A549 (cell line): ENCODE data around the gene PACS1.

Source experiments
- CBX2 ChIP-seq: fragments of 200-600 bp; sonication (generic); IDR thresholded peaks from 2 replicates; pipeline ENCODE4 v1.6.1; 2016; ENCODE audit warnings: low read depth, mild to moderate bottlenecking, borderline replicate concordance
- HDAC2 ChIP-seq: fragments of 200-600 bp; sonication (generic); IDR thresholded peaks from 2 replicates; pipeline ENCODE4 v1.6.1; 2016
- HOXA7 ChIP-seq: fragments of 250-450 bp; sonication (Bioruptor Pico); IDR thresholded peaks from 2 replicates; pipeline ENCODE4 v1.5.0; 2020; ENCODE audit warnings: mild to moderate bottlenecking, moderate library complexity
- JUN ChIP-seq, 2 experiments: fragments of >200 bp; sonication (Bioruptor Twin); formaldehyde crosslinking; IDR thresholded peaks; 2 replicates in 1 of 2; 3 replicates in 1 of 2; pipeline ENCODE4 v1.6.1; 2016 to 2017
- KDM1A ChIP-seq: fragments of 200-600 bp; sonication (generic); IDR thresholded peaks from 2 replicates; pipeline ENCODE4 v1.6.1; 2016; ENCODE audit warnings: low read depth, mild to moderate bottlenecking
- KDM5A ChIP-seq: fragments of 200-600 bp; sonication (generic); IDR thresholded peaks from 2 replicates; pipeline ENCODE4 v1.6.1; 2016; ENCODE audit warnings: antibody characterized with exemption, mild to moderate bottlenecking
- MAZ ChIP-seq: fragments of 150-350 bp; IDR thresholded peaks from 2 replicates; pipeline ENCODE4 v1.6.1; 2014; ENCODE audit warnings: antibody characterized with exemption, low read depth, low read length, borderline replicate concordance
- POLR2A ChIP-seq: IDR thresholded peaks from 2 replicates; pipeline ENCODE4 v1.6.1; 2012; ENCODE audit warnings: mild to moderate bottlenecking, low read length
- POLR2AphosphoS2 ChIP-seq: conservative IDR thresholded peaks from 2 replicates; pipeline ENCODE4 v1.6.1; 2012; ENCODE audit warnings: low read length, improper control_type of control experiment, inconsistent platforms
- TF ChIP-seq, protein P1 (sequence below): fragments of >200 bp; sonication (Bioruptor Twin); formaldehyde crosslinking; IDR thresholded peaks from 3 replicates; pipeline ENCODE4 v1.5.1; 2016

DNA sequence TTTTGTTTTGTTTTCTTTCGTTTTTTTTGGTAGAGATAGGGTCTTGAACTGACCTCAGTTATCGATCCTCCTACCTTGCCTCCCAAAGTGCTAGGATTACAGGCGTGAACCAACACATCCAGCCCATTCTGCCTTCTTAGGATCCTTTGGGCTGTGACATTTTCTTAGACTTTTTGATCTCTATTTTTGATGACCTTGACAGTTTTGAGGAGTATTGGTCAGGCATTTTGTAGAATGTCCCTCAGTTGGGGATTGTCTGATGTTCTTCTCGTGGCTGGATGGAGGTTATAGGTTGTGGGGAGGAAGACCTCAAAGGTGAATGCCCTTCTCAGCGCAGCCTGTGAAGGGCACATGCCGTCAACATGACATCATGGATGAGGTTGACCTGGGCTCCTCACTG lies 178.8 kb downstream of the PACS1 start:
- TF ChIP-seq POLR2AphosphoS2 (no peak), KDM1A (no peak), KDM5A (no peak), POLR2A (no peak), HOXA7 (CRISPR knock-in tag) (no peak), MAZ (no peak), CBX2 (no peak), JUN (IDR thresholded peaks at IDR 0.05) (no peak), HDAC2 (no peak)
- TF ChIP-seq, protein P1, sequence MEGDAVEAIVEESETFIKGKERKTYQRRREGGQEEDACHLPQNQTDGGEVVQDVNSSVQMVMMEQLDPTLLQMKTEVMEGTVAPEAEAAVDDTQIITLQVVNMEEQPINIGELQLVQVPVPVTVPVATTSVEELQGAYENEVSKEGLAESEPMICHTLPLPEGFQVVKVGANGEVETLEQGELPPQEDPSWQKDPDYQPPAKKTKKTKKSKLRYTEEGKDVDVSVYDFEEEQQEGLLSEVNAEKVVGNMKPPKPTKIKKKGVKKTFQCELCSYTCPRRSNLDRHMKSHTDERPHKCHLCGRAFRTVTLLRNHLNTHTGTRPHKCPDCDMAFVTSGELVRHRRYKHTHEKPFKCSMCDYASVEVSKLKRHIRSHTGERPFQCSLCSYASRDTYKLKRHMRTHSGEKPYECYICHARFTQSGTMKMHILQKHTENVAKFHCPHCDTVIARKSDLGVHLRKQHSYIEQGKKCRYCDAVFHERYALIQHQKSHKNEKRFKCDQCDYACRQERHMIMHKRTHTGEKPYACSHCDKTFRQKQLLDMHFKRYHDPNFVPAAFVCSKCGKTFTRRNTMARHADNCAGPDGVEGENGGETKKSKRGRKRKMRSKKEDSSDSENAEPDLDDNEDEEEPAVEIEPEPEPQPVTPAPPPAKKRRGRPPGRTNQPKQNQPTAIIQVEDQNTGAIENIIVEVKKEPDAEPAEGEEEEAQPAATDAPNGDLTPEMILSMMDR = no peak
